ENCODE measurements around the gene TSPAN5. TPM values are rescaled to one million over a fixed set of nuclear protein-coding genes. Genes with fewer than 3 reads are reported as not detected.

The TSPAN5 gene
- total RNA-seq, 1 donor from 2014 or later, result 24.9 TPM

- H3K4me3 ChIP-seq (ENCODE audit: low read depth, low read length), result no peak overlapping the region
- no peak for DNase-seq (ENCODE audit: low read depth)
- TF ChIP-seq, protein P1, sequence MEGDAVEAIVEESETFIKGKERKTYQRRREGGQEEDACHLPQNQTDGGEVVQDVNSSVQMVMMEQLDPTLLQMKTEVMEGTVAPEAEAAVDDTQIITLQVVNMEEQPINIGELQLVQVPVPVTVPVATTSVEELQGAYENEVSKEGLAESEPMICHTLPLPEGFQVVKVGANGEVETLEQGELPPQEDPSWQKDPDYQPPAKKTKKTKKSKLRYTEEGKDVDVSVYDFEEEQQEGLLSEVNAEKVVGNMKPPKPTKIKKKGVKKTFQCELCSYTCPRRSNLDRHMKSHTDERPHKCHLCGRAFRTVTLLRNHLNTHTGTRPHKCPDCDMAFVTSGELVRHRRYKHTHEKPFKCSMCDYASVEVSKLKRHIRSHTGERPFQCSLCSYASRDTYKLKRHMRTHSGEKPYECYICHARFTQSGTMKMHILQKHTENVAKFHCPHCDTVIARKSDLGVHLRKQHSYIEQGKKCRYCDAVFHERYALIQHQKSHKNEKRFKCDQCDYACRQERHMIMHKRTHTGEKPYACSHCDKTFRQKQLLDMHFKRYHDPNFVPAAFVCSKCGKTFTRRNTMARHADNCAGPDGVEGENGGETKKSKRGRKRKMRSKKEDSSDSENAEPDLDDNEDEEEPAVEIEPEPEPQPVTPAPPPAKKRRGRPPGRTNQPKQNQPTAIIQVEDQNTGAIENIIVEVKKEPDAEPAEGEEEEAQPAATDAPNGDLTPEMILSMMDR (conservative IDR thresholded peaks at IDR 0.05; ENCODE audit: low read depth, low read length), result no peak
Measured at GRCh38 chr4:98611677-98612317, 46.6 kb downstream of the TSPAN5 start.

DNA sequence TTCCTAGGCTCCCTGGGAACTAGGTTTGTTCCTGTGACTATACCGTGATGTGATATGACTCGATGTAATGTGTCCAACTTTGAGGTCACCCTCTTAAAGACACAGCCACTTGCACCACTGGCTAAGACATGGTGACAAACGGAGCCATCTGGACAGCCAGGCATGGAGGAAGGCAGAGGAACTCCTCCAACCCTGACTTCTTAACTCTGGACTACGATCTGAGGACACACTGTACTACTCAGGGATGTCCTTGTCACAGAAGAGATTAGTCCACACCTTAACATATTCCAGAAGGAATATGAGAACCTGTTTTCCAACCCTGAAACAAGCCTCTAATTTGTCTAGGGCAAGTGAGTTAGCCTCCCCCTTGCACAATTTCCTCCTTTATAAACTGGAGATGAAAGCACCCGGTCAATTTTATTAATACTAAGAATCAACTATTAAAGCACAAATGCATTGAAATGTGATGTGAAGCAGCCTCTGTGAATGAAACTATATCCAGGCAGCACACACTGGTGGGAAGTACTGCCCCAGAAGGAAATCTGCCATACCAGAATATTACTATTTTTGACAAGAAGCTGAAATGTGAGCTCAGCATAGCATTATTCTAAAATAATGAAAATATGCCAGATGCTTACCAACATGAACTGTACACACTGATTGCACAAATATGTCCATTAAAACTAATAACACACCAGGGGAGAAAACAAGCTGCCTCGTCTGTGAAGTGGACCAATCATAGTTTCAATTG, 47.3 kb downstream of the TSPAN5 start:
- no peak for DNase-seq (ENCODE audit: low read depth)
- TF ChIP-seq, protein P1 (conservative IDR thresholded peaks at IDR 0.05; ENCODE audit: low read depth, low read length), result no peak
- no peak overlapping the region for H3K4me3 ChIP-seq (ENCODE audit: low read depth, low read length)

- no peak for DNase-seq (ENCODE audit: low read depth)
- TF ChIP-seq, protein P1 (conservative IDR thresholded peaks at IDR 0.05; ENCODE audit: low read depth, low read length), result no peak
- H3K4me3 ChIP-seq (ENCODE audit: low read depth, low read length), result no peak overlapping the region
Measured at GRCh38 chr4:98610431-98610830, 48.0 kb downstream of the TSPAN5 start.

DNA sequence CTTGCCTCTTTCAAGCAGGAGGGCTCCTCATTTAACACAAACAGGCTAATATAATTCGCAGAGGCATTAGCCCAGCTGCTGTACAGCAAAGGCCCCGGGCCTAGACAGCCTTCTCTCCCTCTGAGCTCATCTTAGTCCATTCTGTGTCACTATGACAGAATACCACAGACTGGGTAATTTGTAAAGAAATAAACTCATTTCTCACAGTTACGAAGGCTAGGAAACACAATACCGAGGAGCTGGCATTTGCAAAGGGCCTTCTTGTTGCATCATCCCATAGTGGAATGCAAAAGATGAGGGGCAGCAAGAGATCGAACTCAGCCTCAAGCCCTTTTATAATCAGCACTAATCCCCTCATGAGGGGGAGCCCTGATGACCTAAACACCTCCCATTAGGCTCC, 48.5 kb downstream of the TSPAN5 start:
- TF ChIP-seq, protein P1 (conservative IDR thresholded peaks at IDR 0.05; ENCODE audit: low read depth, low read length), result no peak
- H3K4me3 ChIP-seq (ENCODE audit: low read depth, low read length), result no peak overlapping the region
- no peak for DNase-seq (ENCODE audit: low read depth)

- no peak overlapping the region for H3K4me3 ChIP-seq (ENCODE audit: low read depth, low read length)
- TF ChIP-seq, protein P1 (conservative IDR thresholded peaks at IDR 0.05; ENCODE audit: low read depth, low read length), result no peak
Measured at GRCh38 chr4:98608356-98608755, 50.1 kb downstream of the TSPAN5 start.

DNA sequence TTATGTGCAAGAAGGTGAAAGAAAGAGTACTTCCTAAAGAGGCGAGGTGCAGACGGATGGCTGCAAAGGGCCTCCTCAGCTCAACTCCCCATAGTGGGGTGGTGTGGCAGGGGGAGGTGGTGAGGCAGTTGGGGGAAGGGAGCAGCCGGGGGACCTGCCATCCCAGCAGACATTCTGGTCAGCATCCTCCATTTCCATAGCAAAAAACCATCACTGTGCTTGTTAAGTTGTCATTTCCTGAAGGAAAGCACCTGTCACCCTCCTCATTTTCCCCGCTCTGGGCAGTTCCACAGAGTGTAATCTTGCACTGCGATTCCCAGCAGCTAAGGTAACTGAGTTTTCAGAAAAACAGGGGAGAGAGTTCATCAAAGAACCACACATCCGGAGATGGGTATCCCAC, 51.5 kb downstream of the TSPAN5 start:
- no peak overlapping the region for H3K4me3 ChIP-seq (ENCODE audit: low read depth, low read length)
- no peak for DNase-seq (ENCODE audit: low read depth)
- TF ChIP-seq, protein P1 (conservative IDR thresholded peaks at IDR 0.05; ENCODE audit: low read depth, low read length), result no peak

More at GRCh38 chr4:98608356-98608755, 50.1 kb downstream of the TSPAN5 start:
- DNase-seq (ENCODE audit: low read depth), result no peak

Measured in epithelial cell of proximal tubule (primary cell).